Left ventricle myocardium inferior (tissue), 1 donor: ENCODE data around the gene ZGLP1. TPM values are rescaled to one million over a fixed set of nuclear protein-coding genes. Genes with fewer than 3 reads are reported as not detected.

Experiments used
- DNase-seq: peaks from one replicate; pipeline ENCODE4 v3.0.0-alpha.2; 2020
- H3K27ac ChIP-seq: fragments of 200-600 bp; replicated peaks from 2 replicates; pipeline ENCODE4 v1.8.0; 2021
- H3K27me3 ChIP-seq: fragments of 200-600 bp; 2 replicates; pipeline ENCODE4 v1.8.0; 2021; ENCODE audit warnings: low read depth
- H3K36me3 ChIP-seq: fragments of 200-600 bp; 2 replicates; pipeline ENCODE4 v1.8.0; 2021
- H3K4me1 ChIP-seq: fragments of 200-600 bp; 2 replicates; pipeline ENCODE4 v1.8.0; 2021
- H3K4me3 ChIP-seq: fragments of 200-600 bp; 2 replicates; pipeline ENCODE4 v1.8.0; 2021; ENCODE audit warnings: mild to moderate bottlenecking, moderate library complexity
- H3K9me3 ChIP-seq: fragments of 200-600 bp; replicated peaks from 2 replicates; pipeline ENCODE4 v1.8.0; 2021
- intact Hi-C: fragments of 100-400 bp; cut with micrococcal nuclease; formaldehyde crosslinking; loops from one replicate; pipeline ENCODE4 v1.11.0; 2022
- long read RNA-seq: library from polyadenylated mRNA; unstranded; transcript quantifications from one replicate; pipeline ENCODE4 v2.0.0, GENCODE V29; 2021
- total RNA-seq: library from RNA; stranded (reverse); fragmentation: NEBNext Ultra II Directional; extraction: Animal tissue kit (Norgen Biotek cat#: 25700); gene quantifications from one replicate; pipeline ENCODE4 v1.2.1, GENCODE V29; 2021
- TF ChIP-seq, protein P1 (sequence below): fragments of 200-600 bp; IDR thresholded peaks from 2 replicates; pipeline ENCODE4 v1.8.0; 2021; ENCODE audit warnings: antibody characterized with exemption, mild to moderate bottlenecking, borderline replicate concordance
- donor health status: DM: no; HTN: yes; CAD: no; lungs with severe emphysema.

The ZGLP1 gene
- total RNA-seq, result 0.74 TPM
- long read RNA-seq, result 0 reads

DNA sequence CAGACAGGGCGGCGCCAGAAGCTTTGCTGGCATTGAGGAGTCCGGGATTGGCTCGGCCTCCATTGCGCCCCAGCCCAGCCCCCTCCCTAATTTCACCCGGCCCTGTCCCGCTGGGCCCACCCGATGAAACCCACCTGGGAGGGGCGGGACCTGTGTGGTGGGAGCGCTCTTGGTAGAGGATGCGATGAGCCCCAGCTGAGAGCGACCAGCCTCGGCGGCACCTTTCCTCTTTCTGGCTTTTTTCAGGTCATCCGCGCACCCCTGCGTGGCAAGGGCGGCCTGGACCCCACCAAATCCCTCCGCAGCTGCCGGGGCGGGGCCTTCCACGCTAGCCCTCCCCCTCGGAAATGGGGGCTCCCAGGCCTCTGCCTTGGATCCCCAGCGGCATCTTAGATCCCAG lies at the start of gene ZGLP1:
ZGLP1 (minus strand) TSS at position 393 of the 400 bp plus-strand sequence.
- no peak for DNase-seq
- H3K4me1 ChIP-seq, result no peaks in the 10 kb centered on the region
- H3K4me3 ChIP-seq, result no peak within 1 kb of the TSS
- no peaks in the 10 kb centered on the region for H3K9me3 ChIP-seq
- H3K27me3 ChIP-seq, result no peaks in the 10 kb centered on the region
- TF ChIP-seq, protein P1, sequence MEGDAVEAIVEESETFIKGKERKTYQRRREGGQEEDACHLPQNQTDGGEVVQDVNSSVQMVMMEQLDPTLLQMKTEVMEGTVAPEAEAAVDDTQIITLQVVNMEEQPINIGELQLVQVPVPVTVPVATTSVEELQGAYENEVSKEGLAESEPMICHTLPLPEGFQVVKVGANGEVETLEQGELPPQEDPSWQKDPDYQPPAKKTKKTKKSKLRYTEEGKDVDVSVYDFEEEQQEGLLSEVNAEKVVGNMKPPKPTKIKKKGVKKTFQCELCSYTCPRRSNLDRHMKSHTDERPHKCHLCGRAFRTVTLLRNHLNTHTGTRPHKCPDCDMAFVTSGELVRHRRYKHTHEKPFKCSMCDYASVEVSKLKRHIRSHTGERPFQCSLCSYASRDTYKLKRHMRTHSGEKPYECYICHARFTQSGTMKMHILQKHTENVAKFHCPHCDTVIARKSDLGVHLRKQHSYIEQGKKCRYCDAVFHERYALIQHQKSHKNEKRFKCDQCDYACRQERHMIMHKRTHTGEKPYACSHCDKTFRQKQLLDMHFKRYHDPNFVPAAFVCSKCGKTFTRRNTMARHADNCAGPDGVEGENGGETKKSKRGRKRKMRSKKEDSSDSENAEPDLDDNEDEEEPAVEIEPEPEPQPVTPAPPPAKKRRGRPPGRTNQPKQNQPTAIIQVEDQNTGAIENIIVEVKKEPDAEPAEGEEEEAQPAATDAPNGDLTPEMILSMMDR, result no peak
- H3K36me3 ChIP-seq, result peaks cover 5% of the 10 kb centered on the region
- no peak within 1 kb of the TSS for H3K27ac ChIP-seq
- intact Hi-C loops, result no loop called here

DNA sequence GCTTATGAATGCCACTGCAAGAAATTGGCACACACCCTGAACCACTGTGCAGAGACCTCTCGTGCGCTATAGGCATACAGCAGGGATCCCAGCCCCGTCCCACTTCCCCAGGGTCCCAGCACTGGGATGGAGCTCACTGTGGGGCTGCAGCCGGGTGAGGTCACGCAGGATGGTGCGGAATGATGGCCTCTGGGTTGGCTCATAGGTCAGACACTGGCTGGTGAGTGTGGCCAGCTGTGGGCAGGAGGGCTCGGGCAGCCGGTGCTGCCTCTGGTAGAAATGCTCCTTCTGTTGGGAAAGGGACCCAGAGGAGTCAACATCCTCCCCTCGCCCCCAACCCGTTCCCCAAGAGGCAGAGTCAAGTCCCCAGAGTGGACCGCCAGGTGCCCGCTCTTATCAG lies 46.8 kb upstream of the ZGLP1 start:
- no peak for DNase-seq
- no peaks in the 10 kb centered on the region for H3K27me3 ChIP-seq
- peaks cover 17% of the 10 kb centered on the region for H3K4me1 ChIP-seq
- no peak overlapping the region for H3K4me3 ChIP-seq
- H3K27ac ChIP-seq, result no peak overlapping the region
- TF ChIP-seq, protein P1, result no peak
- no peaks in the 10 kb centered on the region for H3K9me3 ChIP-seq
- peaks cover 67% of the 10 kb centered on the region for H3K36me3 ChIP-seq
- intact Hi-C loops, result no loop called here

DNA sequence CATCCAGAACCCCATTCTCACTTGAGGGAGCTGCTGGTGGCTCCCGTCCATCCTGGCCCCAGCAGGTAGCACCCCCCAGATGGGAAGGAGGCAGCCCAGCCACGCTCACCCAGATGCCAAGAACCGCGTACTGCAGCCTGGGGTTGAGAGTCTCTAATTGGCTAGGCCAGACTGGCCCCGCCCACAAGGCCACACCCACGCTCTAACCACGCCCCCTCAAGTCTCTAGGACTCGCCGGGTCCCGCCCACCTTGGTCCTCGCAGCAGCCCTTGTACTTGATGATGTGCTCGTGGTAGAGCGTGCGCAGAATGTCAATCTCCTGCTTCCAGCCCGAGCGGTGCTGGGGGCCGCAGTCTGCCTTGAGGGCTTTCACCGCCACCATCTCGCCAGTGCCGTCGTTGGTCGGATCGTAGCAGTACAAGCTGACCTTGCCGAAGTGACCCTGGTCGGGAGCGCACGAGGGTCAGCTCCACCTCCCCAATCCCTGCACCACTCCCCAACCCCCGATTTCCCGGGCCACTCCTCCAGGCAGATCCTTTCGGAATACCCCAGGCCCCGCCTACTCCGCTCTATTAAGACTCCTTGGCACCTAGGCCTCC lies 44.3 kb upstream of the ZGLP1 start:
- H3K27me3 ChIP-seq, result no peaks in the 10 kb centered on the region
- DNase-seq, result peak; percentile 80
- H3K9me3 ChIP-seq, result no peaks in the 10 kb centered on the region
- peaks cover 59% of the 10 kb centered on the region for H3K36me3 ChIP-seq
- peak overlapping the region; percentile 62 for H3K4me3 ChIP-seq
- H3K4me1 ChIP-seq, result peaks cover 17% of the 10 kb centered on the region
- TF ChIP-seq, protein P1, result no peak
- peak overlapping the region; percentile 84 for H3K27ac ChIP-seq
- intact Hi-C loops, result no loop called here

DNA sequence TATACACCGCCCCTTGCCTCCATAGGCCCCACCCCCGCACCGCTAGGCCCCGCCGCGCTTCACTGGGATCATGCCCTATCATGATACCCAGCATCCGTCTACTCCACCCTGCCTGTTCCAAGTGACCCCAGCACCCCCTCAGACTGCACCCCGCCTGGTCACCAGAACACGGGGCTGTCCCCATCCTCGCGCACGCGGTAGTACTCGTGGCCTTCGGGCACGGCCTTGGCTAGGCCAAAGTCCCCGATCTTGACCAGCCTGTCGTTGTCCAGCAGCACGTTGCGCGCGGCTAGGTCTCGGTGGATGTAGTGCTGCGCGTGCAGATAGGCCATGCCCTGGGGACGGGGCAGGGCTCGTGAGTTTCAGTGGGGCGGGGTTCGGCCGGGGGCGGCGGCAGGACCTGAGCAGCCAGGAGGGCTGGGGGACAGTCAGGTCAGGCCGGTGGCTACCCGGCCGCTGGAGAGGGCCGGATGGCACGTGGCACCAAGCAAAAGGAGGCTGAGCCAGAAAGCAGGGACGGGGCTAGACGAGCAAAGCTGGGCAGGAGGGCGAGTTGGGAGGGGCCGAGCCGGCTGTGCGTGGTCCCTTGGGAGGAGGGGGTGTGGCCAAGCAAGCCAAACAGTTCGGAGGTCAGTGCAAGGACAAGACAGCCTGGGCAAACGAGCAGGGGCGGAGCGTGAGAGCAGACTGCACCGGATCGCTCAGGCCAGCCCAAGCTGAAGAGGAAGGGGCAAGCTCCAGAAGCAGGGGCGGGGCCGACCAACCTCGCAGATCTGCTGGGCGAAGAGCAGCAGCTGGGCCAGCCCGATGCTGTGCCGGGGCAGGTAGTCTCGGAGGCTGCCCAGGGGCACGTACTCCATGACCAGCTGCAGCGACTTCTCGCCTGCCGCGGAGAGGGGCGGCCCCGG lies 43.4 kb upstream of the ZGLP1 start:
- Histone ChIP-seq H3K9me3 (no peaks in the 10 kb centered on the region), H3K36me3 (peaks cover 51% of the 10 kb centered on the region), H3K27me3 (no peaks in the 10 kb centered on the region), H3K27ac (peak overlapping the region; percentile 84), H3K4me3 (peak overlapping the region; percentile 62), H3K4me1 (peaks cover 17% of the 10 kb centered on the region)
- intact Hi-C loops, result no loop called here
- peak; percentile 84 for DNase-seq
- TF ChIP-seq, protein P1, result no peak

DNA sequence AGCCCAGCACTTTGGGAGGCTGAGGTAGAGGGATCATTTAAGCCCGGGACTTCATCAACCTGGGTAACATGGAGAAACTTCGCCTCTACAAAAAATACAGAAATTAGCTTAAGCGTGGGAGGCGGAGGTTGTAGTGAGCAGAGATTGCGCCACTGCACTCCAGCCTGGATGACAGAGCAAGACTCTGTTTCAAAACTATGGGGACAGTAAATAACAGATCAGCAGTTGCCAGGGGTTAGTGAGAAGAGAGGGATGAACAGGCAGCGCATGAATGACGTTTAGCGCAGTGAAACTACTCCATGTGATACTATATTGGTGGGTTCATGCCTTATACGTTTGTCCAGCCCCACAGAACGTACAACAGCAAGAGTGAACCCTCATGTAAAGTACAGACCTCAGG lies 36.9 kb upstream of the ZGLP1 start:
- TF ChIP-seq, protein P1, result no peak
- Histone ChIP-seq H3K4me3 (no peak overlapping the region), H3K27ac (no peak overlapping the region), H3K4me1 (no peaks in the 10 kb centered on the region), H3K27me3 (no peaks in the 10 kb centered on the region), H3K9me3 (no peaks in the 10 kb centered on the region), H3K36me3 (peaks cover 9% of the 10 kb centered on the region)
- intact Hi-C loops, result no loop called here
- DNase-seq, result no peak
